Smooth muscle cell of the brain vasculature (primary cell): ENCODE results near the gene RTP3.

Source experiments
- DNase-seq: peaks from one replicate; pipeline ENCODE4 v3.0.0-alpha.2; 2012; ENCODE audit warnings: low read depth, low spot score

Gene RTP3

DNA sequence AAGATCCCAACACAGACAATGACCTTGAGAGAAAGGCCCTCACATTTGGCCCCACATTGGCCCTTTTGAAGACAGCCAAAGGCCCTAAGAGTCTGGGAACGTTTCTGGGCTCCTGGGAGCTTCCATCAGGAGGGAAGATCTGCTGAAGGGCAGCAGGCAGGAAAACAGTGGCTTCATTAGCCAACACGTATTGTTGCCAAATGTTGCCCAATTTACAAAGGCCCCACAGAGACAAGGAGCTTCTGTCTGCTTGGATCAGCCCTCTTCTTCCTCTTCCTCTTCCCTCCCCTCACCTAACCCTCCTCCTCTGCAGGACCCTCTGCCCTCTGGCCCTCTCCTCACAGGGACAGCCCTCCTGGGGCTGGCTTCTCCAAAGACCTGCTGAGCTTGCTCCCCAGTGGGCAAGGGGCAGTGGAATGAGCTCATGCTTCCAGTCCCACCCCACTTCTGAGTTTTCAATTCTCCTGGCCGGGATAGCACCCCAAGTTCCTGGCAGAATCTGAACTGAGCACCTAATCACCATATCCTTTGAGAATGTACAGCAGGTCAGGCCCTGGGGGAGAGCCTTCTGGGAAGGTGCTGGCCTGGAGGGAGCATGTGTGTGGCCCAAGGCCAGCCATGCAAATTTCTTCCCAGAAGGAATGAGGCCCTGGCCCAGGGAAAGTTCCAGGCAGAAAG, 28.0 kb upstream of the RTP3 start:
- DNase-seq: no peak

DNA sequence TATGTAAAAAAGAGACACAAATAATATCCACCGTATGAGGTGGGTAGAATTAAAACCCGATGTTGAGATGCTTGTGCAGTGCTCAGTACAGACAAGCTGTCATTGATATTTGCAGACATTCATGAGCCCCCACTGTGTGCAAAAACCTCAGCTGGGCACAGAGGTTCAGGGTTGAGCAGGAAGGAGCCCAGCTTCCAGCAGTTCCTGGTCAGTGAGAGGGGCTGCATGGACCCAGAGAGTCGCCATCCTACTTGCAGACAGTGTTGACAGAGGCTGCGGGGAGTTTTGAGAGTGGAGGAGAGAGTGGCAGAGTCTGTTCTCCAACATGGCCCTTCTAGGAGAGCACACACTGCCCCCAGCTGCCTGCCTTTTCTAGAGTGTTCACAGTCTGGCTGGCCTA, 26.9 kb upstream of the RTP3 start:
- DNase-seq: no peak

DNA sequence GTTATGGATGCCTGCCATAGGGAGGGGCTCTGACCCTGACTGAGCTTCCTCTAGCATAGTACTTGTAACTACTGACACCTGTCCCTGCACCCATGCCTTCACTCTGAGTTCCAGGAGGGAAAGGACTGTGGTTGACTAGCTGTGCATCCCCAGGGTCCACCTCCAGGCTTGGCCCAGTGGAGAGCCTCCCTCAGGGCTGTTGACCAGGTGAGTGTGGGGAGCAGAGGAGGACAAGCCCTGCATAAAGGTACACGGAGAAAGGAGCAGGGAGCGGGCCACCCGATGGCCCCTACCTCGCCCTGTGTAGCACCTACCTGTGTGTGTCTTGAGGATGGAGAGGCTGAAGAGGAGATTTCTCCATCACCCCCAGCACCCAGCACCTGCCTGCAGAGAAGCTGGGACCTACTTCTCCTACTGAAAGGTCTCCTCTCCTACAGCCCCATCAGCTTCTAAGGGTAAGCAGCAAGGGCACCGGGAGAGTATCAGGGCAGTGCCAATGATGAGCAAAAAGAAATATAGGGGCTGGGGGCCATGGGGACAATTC, 26.3 kb upstream of the RTP3 start:
- DNase-seq: no peak

DNA sequence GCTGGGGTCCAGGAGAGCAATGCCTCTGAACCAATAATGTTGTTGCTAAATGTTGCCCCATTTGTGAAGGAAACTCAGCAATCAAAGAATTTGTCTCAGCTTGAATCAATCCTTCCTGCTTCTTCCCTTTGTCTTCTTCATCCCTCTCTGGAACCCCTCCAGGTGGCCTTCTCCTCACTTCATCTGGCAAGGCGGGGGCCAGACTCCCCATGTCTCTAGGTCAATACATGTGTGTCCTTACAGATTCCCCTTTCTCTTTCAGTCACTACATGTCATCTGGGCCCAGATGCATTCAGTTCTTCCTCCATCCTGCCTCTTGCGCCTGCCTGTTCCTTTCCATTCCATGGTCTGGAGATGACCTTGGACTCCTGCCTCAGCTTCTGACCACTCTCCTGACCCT, 25.0 kb upstream of the RTP3 start:
- DNase-seq: no peak

DNA sequence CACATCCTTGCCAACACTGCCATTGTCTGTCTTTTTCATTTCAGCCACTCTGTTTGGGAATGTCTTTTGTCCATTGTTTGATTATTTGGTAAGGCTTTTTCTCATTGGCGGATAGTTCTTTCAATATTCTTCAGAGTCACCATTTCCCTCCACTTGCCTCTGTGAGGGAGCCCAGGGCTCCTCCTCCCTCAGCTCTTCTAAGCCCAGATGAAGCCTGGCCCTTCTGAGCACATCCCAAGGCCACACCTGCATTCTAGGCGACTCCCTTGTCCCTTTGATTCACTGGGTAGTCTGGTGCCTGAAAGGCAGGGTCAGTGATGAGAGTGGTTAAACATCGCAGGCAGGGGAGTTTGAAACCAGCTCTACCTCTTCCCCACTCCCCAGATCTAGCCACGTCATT, 20.6 kb upstream of the RTP3 start:
- DNase-seq: no peak

DNA sequence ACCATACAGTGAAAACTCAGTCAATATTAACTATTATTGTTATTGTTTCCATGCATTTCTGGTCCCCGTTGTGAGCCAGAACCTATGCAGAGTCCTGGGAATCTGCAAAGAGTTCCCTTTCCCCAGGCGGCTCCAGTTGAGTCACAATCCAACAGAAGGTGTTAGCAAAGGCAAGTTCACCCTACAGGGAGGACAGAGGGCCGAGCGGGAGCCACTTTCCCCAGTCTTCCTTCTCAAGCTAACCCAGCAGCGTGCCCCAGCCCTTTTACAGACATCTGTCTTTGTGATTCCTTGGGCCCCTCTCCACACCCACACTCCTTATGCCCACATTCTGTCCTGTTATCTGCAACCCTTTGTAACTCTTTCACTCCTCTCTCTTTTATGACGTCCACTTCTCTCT, 20.0 kb upstream of the RTP3 start:
- DNase-seq: no peak

DNA sequence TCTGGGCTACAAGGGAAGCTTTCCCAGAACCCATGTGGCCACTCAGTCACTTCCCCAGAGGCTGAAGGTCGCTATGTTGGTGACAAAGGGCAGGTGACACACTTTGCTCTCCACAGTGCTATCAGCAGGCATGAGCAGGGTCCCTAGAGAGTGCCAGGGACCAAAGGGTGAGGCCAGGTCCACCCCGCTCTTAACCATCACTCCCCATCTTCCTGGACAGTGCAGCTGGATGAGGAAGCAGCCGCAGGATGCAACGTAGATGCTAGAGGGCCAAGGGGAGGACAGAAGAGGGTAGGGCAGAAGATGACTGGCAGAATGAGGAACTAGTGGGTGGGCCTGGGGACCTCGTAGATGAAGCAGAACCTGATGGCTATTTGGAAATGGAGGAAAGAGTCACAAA, 19.4 kb upstream of the RTP3 start:
- DNase-seq: no peak

DNA sequence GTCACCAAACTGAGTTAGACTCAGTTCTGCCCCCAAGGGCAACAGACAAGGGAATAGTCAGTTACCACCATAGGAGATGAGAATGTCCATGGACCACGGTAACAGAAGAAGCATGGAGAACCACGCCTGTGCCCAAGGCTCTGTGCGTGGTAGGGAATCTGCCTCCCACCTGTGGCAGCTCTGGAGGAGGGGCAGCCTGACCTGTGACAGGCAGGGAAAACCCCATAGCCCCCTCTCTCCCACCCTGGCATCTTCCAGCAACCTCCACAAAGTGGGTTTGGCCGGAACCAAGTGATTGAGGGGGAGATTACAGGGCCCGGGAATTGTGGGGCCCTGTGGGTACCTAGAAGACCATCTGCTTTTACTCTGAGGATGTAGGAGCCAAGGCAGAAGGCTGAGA, 18.8 kb upstream of the RTP3 start:
- DNase-seq: no peak

DNA sequence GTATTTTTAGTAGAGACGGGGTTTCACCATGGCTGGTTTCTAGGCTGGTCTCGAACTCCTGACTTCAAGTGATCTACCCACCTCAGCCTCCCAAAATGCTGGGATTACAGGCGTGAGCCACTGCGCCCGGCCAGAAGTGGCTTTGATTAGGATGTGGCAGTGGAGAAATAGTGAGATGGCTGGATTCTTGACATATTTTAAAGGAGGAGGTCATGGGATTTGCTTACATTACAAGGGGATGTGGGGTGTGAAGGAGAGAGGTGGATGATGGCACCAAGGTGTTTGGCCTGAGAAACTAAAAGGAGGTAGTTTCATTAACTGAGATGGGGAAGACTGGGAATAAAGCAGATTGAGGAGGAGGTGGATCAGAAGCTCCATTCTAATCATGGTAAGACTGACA, 18.1 kb upstream of the RTP3 start:
- DNase-seq: no peak

DNA sequence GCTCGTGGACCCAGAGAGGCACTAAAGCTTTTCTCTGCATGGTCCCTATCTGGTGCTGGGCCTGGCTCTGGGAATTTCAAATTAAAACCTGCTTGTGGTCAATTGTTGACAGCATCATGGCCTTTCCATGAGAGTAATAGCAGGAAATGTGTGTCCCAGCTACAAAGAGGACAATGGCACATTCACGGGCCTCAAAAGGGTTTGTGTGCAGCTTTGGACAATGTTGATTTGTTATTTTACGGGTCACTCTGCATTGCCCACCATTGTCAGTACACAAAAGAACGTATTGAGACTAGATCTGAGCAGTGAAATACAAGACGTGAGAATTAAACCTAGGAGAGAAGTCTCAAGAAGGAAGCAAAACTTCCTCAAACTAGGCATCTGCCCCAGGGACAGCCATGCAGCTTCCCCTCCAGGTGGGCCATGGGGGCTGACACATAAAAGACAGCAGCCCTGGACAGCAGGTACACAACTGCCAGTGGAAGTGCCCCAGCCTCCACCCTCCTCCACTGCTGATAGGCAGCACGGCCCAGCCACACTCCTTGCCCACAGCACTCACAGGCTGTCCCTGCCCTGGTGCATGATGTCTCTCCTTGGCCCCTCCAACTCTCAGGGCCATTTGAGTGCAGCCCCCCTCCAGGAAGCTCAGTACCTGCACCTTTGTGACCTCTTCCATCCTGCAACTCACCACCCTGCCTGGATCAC, 17.1 kb upstream of the RTP3 start:
- DNase-seq: no peak

DNA sequence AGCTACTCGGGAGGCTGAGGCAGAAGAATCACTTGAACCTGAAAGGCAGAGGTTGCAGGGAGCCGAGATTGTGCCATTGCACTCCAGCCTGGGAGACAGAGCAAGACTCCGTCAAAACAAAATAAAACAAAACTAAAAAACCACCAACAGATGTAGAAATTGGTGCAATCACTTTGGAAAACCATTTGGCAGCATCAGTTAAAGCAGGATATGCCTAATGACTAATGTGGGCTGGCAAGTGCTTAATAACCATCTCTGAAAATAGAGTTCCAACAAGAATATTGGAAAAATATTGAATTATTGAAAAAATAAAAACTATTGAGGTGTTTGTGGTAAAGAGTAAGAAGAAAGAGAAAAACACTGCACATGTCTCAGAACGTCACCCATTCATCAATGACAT, 16.1 kb upstream of the RTP3 start:
- no peak for DNase-seq

DNA sequence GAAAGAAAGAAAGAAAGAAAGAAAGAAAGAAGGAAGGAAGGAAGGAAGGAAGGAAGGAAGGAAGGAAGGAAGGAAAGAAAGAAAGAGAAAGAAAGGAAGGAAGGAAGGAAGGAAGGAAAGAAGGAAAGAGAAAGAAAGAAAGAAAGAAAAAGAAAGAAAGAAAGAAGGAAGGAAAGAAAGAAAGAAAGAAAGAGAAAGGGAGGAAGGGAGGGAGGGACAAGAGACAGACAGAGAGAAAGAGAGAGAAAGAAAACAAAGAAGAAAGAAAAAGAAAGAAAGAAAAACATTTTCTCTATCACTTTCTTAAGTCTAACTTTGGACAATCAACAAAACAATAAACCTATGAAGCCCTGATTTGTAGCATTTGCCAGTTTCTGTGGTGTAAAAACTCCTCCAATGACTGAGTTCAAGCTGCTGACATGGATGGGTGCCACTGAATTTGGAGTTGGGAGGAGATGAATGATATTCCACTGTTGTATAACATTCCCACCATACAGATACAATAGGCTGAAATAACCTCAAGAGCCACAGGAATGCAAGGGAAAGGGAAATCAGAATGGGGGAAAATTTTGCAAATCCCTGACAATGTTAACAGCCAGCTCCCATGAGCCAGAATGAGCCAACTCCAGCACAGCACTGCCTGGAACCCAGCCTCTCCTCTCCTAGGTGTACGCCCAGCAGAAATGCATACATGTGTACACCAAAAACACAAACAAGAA, 15.0 kb upstream of the RTP3 start:
- no peak for DNase-seq

DNA sequence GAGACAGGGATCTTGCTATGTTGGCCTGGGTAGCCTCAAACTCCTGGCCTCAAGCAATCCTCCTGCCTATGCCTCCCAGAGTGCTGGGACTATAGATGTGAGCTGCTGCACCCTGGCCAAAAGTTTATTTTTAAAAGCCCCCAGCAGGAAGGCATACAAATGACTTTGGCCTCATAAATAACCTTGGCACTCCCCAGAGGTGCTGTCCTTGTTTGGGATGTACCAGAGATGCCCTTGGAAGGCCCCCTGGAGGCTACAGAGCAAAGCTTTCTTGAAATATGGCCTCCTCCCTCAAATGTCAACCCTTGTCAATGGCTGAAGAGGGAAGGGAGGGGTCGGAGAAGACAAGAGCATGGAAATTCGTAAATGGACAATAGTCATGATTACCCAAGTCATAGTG, 14.0 kb upstream of the RTP3 start:
- DNase-seq: no peak

DNA sequence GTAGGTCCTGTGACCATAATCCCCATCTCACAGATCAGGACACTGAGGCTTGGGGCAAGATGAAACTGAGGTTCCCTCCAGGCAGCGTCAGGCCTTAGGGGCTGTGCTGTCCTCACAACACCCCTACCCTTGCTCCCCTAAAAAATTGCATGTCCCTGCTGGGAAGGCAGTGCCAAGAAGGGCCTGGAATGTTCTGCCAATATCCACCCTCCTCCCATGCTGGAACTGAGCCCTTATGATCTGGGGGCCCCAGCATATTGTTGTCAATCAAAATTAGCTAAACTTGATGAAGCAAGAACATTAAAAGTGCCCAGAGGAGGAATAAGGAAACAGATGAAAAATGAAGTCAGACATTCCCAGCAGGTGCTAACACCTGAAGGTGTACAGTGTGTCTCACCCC, 13.4 kb upstream of the RTP3 start:
- DNase-seq: no peak

DNA sequence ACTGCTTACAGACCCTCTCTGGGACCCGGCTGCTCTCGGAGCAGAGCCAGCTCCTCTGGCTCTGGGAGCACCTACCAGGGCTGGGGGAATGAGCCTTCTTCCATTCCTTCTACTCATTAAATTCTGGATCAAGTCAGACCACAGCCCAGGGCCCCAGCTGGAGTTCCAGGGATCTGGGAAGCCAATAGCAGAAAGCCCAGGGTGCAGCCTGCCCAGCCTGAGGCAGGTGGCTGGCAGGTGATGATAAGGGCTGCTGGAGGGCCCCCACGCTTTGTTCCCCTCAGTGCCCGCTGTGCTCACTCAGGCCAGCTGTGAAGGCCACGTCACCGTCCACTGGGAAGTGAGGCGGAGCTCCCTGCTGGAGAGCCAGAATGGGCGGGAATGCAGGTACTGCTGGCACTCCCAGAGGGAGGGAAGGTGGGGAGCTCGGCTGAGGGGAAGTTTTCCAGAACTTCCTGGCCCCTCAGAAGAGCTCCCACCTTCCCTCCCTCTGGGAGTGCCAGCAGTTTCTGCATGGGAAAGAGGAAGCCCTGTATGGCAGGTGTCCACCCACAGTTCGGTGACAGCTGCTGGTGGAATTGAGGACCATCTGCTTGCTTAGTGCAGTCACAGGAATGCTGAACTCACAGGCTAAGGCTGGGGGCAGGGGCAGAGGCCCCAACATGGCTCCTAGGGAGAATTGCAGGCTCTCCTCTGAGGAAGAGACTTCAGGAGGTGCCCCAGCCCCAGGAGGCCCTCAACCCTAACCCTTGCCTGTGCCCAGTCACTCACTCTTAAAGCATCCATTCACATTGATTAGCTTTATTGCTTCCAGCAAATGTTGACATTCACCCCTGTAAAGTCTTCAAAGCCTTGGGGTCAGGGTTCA, 12.6 kb upstream of the RTP3 start:
- DNase-seq: no peak

DNA sequence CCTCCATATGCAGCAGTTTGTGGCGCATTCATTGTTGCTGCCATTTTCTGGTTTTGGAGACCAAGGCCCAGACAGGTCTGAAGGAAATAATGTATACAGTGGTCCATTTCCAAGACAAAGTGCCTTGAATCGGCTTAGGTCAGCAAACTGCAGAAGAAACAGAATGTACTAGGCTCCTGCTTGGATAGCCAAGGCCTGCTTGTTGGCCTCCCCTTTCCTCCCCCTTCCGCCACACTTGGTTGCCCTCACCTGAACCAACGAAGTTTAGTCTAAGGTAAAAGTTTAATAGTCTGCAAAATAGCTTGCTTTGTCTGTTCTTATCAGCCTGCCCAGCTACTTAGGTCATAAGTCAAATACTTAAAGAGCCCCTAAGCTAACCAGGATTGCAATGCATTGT, 12.0 kb upstream of the RTP3 start:
- no peak for DNase-seq

DNA sequence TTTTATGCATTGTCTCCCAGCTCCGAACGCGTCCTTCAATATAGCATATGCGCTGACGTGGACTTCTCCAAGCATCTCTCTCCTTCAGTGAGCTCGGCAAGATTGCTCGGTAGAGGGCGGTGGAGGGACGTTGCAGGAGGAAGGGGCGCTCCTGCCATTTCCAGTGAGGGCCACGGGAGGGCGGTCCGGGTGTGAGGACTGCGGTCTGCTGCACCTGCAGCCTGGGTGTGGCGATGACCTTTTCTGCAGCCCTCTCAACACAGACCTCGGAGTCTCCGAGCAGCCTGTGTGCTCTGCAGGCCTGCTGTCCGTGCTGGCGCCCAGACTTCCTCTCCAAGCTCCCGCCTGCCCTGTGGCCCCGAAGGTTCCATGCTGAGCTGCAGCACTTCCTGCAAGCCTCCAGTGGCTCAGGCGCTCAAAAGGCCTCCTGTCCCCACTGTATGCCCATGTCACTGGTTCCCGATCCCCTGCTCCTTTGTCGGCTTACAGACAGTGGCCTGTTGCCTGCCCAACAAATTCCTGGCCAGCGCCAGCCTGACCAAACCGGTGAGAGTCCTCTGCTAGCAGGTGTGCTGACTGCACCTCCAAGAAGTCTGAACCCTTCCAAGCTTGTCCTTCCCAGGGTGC, 8.9 kb upstream of the RTP3 start:
- peak; percentile 72 for DNase-seq

DNA sequence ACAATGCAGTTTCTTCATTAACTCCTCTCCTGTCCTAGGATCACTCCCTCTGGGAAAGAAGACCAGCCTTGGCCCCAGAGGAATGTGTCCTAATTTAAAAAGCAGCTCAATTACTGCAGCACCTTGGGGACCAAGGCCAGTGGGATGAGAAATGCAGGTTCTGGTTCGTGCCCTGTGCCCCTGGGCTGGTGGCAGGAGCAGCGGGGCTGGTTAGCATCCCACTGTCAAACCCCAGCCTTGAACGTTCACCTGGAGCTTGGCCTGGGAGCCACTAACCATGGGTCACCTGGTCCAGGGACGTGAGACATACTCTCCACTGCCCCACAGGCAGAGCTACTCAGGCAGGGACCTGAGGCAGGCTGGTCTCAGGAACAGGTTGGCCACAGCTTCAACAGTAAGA, 8.4 kb upstream of the RTP3 start:
- no peak for DNase-seq

DNA sequence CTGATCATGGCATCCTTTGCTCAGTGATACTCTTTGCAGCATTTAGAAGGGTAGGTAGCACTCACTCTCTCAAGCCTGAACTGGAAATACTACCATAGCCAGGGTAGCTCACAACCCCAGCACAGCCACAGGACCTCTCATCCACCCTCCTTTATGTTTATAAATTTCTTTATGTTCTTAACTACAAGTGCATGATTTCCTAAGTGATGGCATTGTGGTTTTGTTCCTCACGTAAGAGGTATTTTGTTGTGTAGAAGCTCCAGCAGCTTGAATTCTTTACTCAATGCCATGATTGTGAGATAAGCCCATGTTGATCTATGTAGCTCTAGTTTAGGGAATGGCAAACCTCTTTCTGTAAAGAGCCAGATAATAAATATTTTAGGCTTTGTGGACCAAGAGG, 7.9 kb upstream of the RTP3 start:
- DNase-seq: no peak

DNA sequence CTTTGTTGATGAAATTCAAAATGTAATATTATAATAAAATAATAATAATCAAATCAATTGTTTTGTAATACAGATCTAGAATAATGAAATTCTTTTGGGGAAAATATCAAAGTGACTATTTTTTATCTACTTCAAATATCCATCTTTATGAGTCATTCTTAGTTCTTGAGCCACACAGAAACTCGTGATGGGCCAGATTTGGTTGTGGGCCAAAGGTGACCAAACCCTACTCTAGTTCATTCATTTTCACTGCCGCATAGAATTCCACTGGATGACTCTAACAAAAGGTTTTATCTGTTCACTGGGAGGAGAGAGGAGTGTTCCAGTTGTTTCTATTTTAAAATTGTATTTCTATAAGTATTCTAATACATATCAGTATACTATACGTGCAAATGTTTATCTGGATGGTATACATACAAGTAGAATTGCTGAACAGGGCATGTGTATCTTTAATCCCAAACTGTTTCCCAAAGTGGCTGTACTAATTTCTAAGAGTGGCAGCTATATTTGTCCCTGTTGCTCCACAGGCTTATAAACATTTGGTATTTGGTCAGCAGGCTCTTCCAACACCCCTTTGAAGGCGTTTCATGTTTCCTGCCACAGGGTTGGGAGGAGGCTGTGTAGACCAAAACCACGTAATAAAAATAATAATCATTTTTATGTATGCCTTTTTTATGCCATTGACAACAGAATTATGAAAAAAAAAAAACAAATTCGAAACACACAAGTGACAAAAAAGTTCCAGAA, 7.3 kb upstream of the RTP3 start:
- DNase-seq: no peak
